HUDEP-2 (cell line): ENCODE measurements around the gene KCNK5.

Source experiments
- DNase-seq, 76 experiments: peaks; one replicate each; lab custom pipeline; 2025; ENCODE audit not compliant: unreplicated experiment in 76 of 76; lab: John Stamatoyannopoulos, UW

Gene KCNK5

DNA sequence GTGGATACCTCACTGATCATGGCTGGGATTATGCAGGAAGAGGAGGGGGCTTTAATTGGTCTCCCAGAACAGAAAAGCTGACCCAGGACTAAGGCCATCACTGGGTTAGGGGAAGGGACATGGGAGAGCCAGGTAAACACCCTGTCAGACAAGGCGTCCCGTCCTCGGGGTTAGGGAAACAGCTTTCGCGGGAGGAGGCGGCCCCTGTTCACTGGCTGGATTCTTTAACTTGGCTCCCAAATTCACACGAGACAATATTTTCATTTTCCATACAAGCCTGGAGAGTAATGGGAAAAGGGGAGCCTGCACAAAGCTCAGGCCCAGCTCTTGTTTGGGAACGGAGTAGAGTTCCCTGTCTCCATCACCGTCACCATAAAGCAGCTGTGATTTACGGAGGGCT is 29.3 kb downstream of the KCNK5 start:
- DNase-seq, result no peak

DNA sequence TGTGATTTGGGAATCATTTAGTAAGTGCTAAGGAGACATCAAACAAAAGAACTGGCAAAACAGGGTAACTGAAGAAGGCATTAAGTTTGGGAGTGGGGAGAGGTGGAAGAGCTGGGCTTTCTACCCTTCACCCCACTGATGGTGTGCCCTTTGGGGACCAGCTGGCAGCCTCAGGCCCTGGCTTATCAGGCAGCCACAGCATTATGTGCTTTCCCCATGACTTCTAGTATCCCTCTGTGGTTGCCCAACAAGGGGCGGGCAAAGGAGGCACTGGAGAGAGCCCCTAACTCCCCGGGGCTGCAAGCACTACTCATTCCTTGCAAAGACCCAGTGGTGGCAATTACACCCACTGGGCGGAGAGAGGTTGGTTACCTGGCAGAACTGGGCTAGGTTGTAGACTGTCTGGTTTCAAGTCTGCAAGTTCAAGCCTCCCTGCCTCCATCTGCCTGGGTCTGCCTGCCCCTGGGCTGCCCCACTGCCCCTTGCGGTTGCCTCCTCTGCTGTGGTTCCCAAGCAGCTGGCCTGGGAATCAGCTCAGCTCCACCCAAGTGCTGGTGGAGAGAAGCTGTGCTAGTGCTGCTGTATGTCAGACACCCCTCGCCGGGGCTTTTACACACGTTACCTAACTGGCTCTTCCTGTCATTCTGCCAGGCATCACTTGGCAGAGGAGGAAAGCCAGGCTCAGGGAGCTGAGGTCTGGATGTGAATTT is 29.9 kb downstream of the KCNK5 start:
- DNase-seq, result peak in 1 of 76 experiments; percentile 26

DNA sequence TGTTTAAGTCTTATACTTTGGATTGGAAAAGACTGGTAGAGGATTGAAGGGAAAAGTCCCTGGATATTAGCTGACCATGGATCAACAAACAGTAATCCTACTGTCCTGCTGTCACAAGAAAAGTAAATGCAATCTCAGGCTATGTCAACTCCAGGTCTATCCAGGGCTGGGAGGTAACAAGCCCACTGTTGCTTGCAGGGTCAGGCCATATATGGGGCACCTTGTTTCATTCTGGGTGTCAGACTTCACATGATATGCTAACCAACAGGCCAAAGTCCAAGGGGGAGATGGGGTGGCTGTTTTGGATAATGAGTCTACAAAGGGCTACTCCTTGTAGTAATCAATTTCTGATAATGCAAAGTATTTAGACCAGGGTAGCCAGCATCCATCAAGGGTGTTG is 30.7 kb downstream of the KCNK5 start:
- DNase-seq, result no peak

DNA sequence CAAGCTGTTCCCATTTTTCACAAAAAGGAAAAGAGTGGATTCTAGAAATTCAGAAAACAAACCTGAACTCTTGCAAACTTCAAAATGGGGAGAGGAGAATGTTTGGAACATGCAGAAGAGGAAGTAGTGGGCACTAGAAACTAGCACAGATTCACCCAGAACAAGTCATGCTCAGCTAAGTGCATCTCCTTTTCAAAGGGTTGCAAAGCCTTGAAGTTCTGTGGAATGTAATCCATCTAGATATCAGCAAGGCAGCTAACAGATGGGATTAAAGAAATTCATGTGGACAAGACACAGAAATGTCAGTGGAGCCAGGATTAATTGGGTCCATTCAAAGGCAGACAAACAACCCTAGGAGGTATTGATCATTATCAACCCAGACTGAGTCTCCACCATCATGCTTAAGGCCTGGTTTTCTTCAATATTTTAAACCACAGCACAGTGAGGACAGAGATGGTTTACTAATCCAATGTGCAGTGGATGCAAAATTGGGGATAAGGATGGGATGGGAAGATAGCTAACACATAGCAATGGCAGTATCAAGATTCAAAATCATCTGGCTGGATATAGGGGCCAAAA is 31.3 kb downstream of the KCNK5 start:
- DNase-seq, result no peak

DNA sequence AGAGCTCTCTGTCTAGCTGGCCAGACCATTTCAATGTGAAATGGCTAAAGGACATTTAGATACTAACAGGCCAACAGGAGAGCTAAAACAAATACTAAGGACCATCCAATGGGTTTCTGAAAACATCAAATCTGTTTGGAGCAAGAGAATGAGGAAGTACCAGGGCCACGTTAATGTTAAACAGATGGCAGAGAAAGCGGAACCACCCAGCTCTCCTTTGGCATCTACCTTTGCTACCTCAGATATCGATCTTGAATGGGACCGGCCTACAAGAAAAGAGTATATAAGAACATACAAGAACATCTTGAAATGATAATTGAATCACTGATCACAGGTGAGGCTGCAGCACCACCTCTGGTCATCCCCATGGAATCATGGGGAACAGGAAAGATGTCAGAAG is 31.8 kb downstream of the KCNK5 start:
- no peak for DNase-seq

DNA sequence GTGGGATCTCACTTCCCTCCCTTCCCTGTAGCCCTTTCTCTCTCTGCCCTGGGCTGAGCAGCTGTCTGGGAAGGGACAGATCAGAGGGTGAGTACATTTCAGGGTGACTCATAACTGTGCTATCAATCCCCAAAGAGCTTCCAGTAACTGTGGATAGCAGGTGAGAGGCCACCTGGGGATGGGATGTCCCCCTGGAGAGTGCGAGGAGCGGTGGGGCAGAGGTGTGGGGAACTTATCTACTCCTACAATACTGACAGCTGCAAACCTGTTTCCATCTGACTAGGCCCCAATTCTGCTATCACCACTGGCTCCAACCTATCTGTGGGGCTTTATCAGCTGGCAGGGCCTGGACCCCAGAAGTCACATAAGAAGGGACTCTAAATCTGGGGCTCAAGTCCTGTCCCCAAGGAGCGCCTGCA is 32.6 kb downstream of the KCNK5 start:
- peak in 5 of 76 experiments; percentile 14 to 45 (median 21) for DNase-seq

DNA sequence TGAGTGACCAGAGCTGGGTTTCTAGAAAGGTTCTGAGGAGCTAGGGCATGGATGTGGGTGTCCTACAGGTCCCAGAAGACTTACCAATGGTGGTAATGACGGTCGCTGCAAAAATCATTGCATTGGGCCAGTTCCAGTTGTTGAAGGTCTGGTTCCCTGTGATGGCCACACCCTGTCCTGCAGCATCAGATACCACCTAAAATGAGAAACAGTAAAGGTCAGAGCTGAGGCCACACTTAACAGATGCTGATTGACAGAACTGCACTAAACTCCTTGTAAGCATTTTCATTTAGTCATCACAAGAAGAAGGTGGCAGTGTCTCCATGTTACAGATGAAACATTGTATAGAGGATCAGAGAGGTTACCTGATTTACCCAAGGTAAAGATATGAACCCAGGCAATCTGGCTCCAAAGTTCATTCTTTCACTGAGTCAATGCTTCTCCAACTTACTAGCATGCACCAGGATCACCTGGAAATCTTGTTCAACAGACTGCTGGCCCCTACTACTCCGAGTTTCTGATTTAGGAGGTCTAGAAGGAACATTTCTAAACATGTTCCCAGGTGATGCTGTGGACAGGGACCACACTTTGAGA is 33.4 kb downstream of the KCNK5 start:
- DNase-seq, result peak in 16 of 76 experiments; percentile 4 to 54 (median 22)

DNA sequence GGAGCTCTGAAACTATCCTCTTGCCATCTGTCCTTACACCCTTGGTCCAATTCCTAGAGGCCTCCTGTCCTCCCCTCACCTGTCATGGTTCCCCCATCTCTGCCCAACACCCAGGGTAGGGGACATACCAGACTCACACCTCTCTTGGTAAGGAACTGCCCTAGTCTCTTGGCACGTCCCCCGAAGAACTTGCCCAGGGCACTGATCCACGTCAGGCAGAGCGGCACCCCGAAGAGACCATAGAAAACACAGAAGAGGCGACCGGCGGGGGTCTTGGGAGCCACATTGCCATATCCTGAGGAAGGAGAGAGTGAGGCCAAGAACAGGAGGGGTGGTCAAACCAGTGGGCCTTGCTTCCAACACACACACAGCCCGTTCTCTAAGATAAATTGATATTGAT is 34.8 kb downstream of the KCNK5 start:
- no peak for DNase-seq

DNA sequence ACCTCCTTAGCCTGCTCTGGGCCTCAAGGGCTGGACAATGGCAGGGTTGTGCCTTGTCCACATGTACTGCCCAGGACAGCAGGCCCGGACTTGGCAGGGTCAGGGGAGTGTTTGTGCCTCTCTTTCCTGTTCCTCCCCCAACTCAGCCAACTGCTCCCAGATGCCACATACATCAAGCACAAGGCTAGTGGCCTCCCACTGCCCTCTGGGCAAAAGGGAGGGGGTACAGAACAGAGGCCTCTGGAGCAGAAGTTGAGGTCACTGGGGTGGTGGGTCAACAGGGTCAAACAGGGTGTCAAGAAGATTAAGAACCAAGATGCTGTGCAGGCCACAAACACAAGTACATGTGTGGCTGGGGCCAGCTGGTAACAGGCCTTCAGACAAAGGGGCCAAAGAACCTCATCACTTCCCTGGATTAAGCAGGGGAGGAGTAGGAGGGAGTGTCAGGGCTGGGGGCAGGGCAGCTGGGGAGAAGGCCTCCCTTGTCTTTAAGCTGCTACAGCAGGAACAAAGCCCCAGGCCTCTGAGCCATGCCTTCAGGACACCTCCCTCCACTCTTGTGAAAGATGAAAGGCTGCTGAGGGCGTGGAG is 36.0 kb downstream of the KCNK5 start:
- DNase-seq, result no peak

DNA sequence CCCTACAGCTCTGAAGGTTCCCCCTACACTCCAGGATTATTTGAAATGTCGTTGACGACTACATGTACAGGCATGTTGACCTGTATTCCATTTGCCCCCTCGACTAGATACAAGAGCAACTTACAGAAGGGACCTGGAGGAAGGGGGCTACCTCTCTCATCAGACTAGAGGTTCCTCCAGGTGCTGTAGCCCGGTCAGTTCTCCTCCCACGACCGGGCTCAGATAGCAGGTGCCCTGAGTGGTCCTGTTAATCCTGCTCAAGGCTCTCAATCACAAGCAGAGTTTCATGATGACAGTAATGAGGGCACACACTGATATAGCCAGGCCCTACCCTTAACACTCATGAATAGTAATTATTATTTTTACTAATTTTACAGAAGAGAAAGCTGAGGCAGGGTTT is 36.5 kb downstream of the KCNK5 start:
- no peak for DNase-seq

DNA sequence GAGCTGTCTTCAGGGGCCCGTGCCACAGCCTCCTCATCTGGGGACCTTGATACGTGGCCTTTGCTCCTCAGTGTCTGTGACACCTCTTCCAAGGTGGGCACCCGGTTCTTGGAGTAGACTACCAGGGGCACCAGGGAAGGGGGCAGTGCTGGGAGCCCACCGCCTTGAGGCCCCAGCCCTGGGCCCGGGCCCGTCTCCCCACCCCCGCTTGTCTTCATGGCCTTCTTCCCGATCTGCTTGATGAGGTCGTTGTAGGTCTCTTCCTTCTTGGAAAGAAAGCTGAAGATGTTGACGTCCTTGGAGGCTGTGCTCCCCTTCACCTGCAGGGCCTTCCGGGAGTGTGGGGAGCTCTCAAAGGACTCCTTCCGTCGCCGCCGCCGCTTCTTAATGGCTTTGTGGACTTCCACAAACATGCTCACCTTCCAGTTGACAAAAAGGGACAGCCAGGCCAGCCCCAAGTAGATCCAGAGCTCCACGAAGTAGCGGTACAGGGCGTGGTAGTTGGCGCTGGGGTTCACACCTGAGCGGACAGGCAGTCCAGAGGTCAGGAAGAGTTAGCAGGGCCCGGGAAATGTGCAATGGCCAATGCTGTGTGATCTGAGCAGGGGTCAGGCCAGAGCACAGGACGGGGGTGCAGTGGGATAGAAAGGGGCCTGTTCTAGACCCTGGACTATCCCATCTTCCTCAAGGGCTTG is 37.9 kb downstream of the KCNK5 start:
- DNase-seq, result no peak

DNA sequence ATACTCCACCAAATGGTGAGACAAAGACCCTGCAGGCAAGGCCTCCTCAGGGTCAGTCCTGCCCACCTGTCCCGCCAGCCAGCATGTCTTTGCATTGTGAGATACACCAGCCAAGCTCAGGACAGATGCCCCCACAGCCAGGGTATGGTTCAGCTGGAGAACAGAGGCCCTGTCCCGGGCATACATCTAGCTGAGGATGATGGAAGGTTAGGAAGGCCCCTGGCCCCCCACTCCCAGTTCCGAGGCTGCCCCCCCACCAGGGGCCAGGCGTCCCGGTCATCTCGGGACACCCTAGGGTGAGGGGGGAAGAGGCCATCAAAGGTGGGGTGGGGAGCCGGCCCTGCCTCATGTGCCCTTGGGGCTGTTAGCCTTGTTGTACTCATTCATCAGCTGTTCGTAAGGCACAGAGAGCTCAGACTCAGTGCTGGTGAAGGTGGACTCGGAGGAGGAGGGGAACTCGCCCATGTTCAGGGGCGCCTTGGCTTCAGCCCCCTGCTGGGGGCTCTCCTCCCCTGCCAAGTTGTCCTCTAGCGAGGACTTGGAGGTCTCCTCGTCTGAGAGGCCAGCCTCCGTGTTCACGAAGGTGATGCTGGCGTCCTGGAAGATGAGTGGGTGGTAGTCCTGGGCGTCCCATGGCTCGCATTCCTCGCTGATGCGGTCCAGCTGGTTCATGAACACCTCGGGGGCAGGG is 38.6 kb downstream of the KCNK5 start:
- no peak for DNase-seq

DNA sequence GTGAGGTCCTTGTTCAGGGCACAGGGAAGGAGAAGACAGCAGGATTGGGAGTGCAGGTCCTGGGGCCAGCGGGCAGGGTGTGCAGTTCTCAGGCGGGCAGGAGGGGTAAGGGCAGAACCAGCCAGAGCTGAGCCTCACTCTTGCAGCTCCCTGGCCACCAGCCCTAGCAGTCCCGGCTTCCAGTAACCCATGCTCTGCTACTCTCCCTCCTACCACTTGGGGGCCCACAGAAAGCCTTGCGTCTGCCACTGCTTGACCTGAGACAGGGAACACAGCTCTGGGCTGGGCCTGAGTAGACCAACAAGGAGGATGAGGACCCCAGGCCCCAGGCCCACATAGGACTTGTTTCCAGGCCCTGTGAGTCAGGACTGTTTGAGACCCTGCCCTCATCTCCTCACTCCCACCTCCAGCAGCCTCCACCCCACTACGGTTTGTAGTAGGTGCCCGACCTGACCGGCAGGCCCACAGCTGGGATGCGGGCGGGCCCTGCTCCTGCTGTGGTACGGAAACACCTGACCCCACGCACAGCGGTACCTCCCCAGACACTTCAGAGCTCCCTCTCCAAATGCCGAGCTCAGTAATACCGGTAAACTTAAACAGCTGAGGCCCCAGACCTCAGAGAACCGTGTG is 39.2 kb downstream of the KCNK5 start:
- DNase-seq, result peak in 62 of 76 experiments; percentile 15 to 76 (median 46)

DNA sequence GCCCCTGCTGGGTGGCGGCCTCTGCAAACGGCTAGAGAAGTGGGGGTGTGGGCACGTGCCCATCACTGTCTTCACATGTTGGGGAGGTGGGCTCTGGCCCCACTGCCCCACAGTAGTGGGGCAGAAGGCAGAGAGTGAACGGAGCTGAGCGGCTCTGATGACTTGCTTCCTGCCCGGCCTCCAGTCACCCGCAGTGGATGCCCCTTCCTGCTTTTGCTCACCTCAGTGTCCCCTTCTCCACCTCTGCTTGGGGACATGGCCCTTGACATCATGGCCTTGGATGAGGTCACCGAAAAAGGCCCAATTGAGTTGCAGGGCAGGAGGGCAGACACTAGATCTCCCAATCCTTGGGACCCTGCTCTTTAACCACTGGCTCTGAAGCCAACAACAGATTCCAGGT is 40.1 kb downstream of the KCNK5 start:
- no peak for DNase-seq

DNA sequence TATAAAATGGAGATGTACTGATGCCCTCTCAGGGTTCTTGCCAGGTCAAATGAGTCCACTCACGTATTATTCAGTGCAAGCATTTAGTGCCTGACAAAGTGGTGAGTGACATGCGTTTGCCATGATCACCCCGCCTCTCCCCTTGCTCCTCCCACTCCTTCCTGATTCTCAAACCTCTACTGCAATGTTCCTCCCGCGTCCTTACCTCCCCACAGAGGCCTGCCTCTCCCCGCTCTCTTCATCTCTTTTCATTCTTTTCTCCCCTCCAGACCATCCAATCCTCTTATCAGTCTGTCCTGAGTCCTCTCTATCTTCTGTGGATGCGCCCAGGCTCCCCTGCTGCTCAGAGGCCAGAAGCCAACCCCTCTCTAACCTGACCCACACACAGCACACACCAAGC is 40.7 kb downstream of the KCNK5 start:
- DNase-seq, result peak in 30 of 76 experiments; percentile 11 to 60 (median 29)

DNA sequence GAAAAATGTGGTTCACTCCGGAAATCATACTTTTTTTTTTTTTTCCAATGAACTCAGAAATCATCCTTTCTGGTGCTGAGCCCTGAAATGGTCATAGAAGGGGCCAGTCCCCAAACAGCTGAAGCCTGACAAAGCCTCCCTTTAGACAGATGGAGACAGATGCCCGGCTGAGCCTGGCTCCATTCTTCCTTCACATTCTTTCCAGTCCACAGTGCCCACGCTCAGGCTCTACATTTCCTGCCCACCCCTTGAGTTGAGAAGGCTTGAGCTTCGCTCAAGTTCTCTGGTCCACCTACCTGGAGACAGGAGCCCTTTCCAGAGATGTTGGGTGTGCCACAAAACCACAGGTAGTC is 41.2 kb downstream of the KCNK5 start:
- DNase-seq, result no peak

DNA sequence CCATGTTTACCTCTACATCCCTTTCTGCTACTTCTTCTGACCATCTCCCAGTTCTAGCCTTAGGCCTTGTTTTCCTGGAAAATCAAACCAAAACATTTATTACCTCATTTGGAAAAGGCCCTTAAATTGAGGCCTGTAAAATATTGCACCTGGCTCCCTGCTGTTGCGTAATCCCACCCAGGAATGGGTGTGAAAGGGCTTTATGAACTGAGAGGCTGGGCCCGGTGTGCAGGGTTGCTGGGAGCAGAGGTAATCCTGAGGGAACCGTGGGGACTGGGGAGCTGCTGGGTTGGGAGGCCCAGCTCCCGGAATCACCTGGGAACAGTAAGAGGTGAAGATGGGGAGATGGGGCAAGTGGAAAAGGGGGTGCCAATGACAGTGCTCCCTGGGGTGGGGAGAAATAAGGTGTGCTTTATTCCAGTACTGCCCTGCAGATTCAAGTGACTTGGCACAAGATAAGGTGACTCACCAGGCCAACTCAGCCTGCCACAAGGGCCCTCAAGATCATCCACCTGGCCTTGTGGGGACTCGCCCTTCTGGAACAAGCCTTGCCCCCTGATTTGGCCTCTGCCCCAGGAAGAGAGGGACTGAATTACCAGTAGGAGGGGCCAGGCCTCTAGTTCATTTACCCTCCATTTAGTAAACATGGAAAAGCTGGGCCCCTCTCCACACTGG is 44.2 kb downstream of the KCNK5 start:
- peak in 59 of 76 experiments; percentile 8 to 79 (median 47) for DNase-seq

DNA sequence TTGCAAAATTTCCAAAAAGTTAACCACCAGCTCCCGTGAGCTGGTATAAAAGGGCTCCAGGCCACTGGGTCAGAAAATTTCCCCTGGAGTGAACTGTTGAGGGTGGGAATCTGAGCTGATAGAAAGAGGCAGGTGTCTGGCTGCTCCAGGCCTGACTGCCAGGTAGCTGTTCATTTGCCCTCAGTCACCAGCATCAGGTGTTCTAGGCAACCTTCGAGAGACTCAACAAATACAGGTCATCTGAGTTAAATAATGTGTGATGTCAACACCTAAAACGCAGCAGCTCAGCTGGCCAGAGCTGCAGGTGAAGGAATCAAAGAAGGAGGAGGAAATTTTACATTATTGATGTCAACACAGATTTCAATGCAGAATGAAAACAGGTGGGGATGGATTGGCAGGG is 46.7 kb downstream of the KCNK5 start:
- no peak for DNase-seq

DNA sequence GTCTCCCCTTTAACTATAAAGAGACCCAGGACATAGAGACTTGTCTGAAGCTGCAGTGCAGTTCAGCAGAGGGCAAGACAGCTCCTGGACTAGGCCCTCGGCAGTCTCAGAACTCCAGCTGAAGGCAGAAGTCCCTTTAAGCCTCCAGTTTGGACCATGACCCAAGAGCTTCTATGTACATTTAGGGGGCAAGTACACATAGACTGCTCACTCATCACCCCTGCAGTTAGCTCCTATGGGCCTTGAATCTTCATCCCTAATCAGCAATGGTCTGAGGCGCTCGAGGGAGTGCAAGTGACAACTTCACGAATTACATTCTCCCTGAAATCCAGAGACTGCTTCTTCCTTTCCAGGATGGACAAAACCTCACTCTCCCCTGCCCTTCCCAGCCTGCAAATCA is 47.4 kb downstream of the KCNK5 start:
- DNase-seq, result no peak

DNA sequence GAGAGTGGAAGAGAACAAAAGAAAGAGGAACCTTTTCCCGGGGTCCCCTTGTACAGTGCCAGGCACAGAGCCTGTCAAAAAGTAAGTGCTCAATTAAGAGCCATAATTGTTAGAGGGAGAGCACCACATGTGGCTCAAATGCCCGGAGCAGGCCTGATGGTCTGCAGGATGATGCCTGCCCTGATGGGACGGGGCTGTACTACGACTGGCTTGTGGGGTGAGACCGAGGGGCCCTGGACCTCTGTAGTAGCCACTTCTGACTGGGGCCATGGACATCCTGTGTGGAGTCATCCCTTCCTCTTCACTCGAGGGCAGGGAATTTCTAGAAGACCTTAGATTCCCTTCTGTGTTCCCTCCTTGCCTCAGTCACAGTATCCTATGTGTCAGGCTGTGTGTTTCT is 47.9 kb downstream of the KCNK5 start:
- no peak for DNase-seq
